HepG2 (cell line): Measurements from ENCODE around the gene AKAP12. TPM values are rescaled to one million over a fixed set of nuclear protein-coding genes. Genes with fewer than 3 reads are reported as not detected.
A peak's percentile ranks its signal among the peaks of the same experiment; 100 is the strongest.

Experiments used
- E2F5 ChIP-seq: sonication (generic); formaldehyde crosslinking; conservative IDR thresholded peaks from 2 replicates; pipeline ENCODE4 v1.4.0; 2020; ENCODE audit warnings: missing genetic modification reagents
- FOXO4 ChIP-seq: sonication (generic); formaldehyde crosslinking; conservative IDR thresholded peaks from 2 replicates; pipeline ENCODE4 v1.8.1; 2023; ENCODE audit warnings: missing genetic modification reagents
- KAT8 ChIP-seq: IDR thresholded peaks from 2 replicates; pipeline ENCODE4 v1.6.1; 2016; ENCODE audit warnings: missing genetic modification reagents, missing compliant biosample characterization
- KDM3A ChIP-seq: IDR thresholded peaks from 2 replicates; pipeline ENCODE4 v1.6.1; 2018; ENCODE audit warnings: low read depth, missing compliant biosample characterization
- PBX3 ChIP-seq: sonication (generic); formaldehyde crosslinking; IDR thresholded peaks from 2 replicates; pipeline ENCODE4 v1.8.1; 2023; ENCODE audit warnings: missing genetic modification reagents, inconsistent platforms, borderline replicate concordance
- PHF8 ChIP-seq: sonication (generic); formaldehyde crosslinking; IDR thresholded peaks from 2 replicates; pipeline ENCODE4 v1.5.0; 2020; ENCODE audit warnings: missing genetic modification reagents
- POLR2AphosphoS5 ChIP-seq: IDR thresholded peaks from 2 replicates; pipeline ENCODE4 v1.6.1; 2012; ENCODE audit warnings: low read depth, low read length
- RFXANK ChIP-seq: IDR thresholded peaks from 2 replicates; pipeline ENCODE4 v1.6.1; 2016
- SOX6 ChIP-seq, 2 experiments: fragments of 450-650 bp in 1 of 2; sonication (generic) in 1 of 2; formaldehyde crosslinking in 1 of 2; IDR thresholded peaks; 2 replicates each; pipeline versions ENCODE4 v1.4.0 to v1.6.1; 2017 to 2020; ENCODE audit warnings: antibody characterized with exemption in 1 of 2, mild to moderate bottlenecking in 1 of 2, missing genetic modification reagents in 1 of 2
- THAP9 ChIP-seq: sonication (generic); formaldehyde crosslinking; IDR thresholded peaks from 2 replicates; pipeline ENCODE4; 2020; ENCODE audit warnings: missing genetic modification reagents, mild to moderate bottlenecking, borderline replicate concordance
- TSC22D2 ChIP-seq: sonication (generic); formaldehyde crosslinking; IDR thresholded peaks from 2 replicates; pipeline ENCODE4 v1.5.1; 2020; ENCODE audit warnings: missing genetic modification reagents, mild to moderate bottlenecking, borderline replicate concordance
- XRCC5 ChIP-seq: fragments of 200-400 bp; formaldehyde crosslinking; optimal IDR thresholded peaks from 2 replicates; pipeline ENCODE3; 2017; ENCODE audit warnings: mild to moderate bottlenecking, low read length
- ZBTB26 ChIP-seq: IDR thresholded peaks from 2 replicates; pipeline ENCODE4 v1.6.1; 2016; ENCODE audit warnings: missing compliant biosample characterization, missing genetic modification reagents, borderline replicate concordance
- ZBTB34 ChIP-seq: sonication (generic); formaldehyde crosslinking; IDR thresholded peaks from 2 replicates; pipeline ENCODE4 v1.8.0; 2022; ENCODE audit warnings: mild to moderate bottlenecking, missing genetic modification reagents
- ZBTB7A ChIP-seq: sonication (generic); formaldehyde crosslinking; IDR thresholded peaks from 2 replicates; pipeline ENCODE4 v1.8.0; 2022; ENCODE audit warnings: mild to moderate bottlenecking, missing genetic modification reagents
- ZNF431 ChIP-seq: sonication (generic); formaldehyde crosslinking; IDR thresholded peaks from 2 replicates; pipeline ENCODE4 v1.9.0; 2022; ENCODE audit warnings: missing genetic modification reagents, low read depth, mild to moderate bottlenecking, borderline replicate concordance
- ZNF468 ChIP-seq: sonication (generic); formaldehyde crosslinking; IDR thresholded peaks from 2 replicates; pipeline ENCODE4 v1.8.0; 2022; ENCODE audit warnings: mild to moderate bottlenecking, moderate library complexity, missing genetic modification reagents
- ZNF703 ChIP-seq: sonication (generic); formaldehyde crosslinking; IDR thresholded peaks from 2 replicates; pipeline ENCODE4 v1.5.1; 2020; ENCODE audit warnings: missing genetic modification reagents, mild to moderate bottlenecking, moderate library complexity, borderline replicate concordance
- ZNF841 ChIP-seq: sonication (generic); formaldehyde crosslinking; IDR thresholded peaks from 2 replicates; pipeline ENCODE4 v1.8.1; 2023; ENCODE audit warnings: missing genetic modification reagents, borderline replicate concordance
- polyA plus RNA-seq, 8 experiments: library from polyadenylated mRNA; depleted of rRNA in 3 of 8; stranded (reverse) in 7 of 8; unstranded in 1 of 8; fragments of >200 nt; fragmentation: Illumina TruSeq in 4 of 8; extraction: Trizol in 4 of 8; gene quantifications; 2 replicates each; pipeline versions ENCODE4 v1.2.1 to v1.2.3, GENCODE V29; 2011 to 2016; ENCODE audit warnings: low read depth in 4 of 8, missing spikeins in 1 of 8, mixed read lengths in 1 of 8; ENCODE audit not compliant: insufficient read depth in 1 of 8
- total RNA-seq, 5 experiments: library from RNA; depleted of rRNA; stranded (reverse); fragments of >200 nt; fragmentation: Illumina TruSeq; extraction: Trizol; gene quantifications; 2 replicates each; pipeline ENCODE4 v1.2.3, GENCODE V29; 2016; ENCODE audit warnings: low read depth in 1 of 5

AKAP12 gene
- total and polyA plus RNA-seq, 2 of the 13 experiments (the other 11 are each of a cell fraction or from before 2014, with no cell fraction given): 10.6 to 19.0 TPM

- TF ChIP-seq FOXO4 (CRISPR knock-in tag): no peak
- peak; percentile 40; the same call in 1 of the 2 replicates for TF ChIP-seq KAT8 (CRISPR knock-in tag)
- 0 out of 2 replicates have a peak, but pooled peaks have one; percentile 10 for TF ChIP-seq ZNF468 (CRISPR knock-in tag)
- no peak for TF ChIP-seq ZBTB7A (CRISPR knock-in tag)
- no peak for TF ChIP-seq ZNF841 (CRISPR knock-in tag)
- no peak for TF ChIP-seq RFXANK (CRISPR knock-in tag)
- TF ChIP-seq ZNF703: no peak
- TF ChIP-seq PBX3 (CRISPR knock-in tag): no peak
- TF ChIP-seq THAP9 (CRISPR knock-in tag): no peak
- TF ChIP-seq POLR2AphosphoS5: peak; percentile 38; the same call in 1 of the 2 replicates
- TF ChIP-seq ZBTB34: no peak
- no peak for TF ChIP-seq ZNF431 (CRISPR knock-in tag)
- TF ChIP-seq XRCC5: peak; percentile 22
- no peak for TF ChIP-seq TSC22D2 (CRISPR knock-in tag)
- TF ChIP-seq ZBTB26 (CRISPR knock-in tag): no peak
- TF ChIP-seq E2F5 (CRISPR knock-in tag): 0 out of 2 replicates have a peak, but pooled peaks have one; percentile 10
- TF ChIP-seq SOX6 (IDR thresholded peaks at IDR 0.05): no peak
- no peak for TF ChIP-seq SOX6 (CRISPR knock-in tag; IDR thresholded peaks at IDR 0.05)
- no peak; the same call in 1 of the 2 replicates for TF ChIP-seq PHF8 (CRISPR knock-in tag)
- no peak for TF ChIP-seq KDM3A
These were observed 152.0 kb downstream of the AKAP12 start, which contains the start of gene ZBTB2 (continued) for GRCh38 chr6:151391471-151392413.
